Small intestine (tissue), 7 donors: ENCODE measurements around the gene BMF. TPM values are rescaled to one million over a fixed set of nuclear protein-coding genes. Genes with fewer than 3 reads are reported as not detected.
"Not testable (repeated sequence)": the region's sequence is repeated elsewhere in the genome, so short reads cannot be mapped to it uniquely, and the experiment has no call there.

Experiments
- DNase-seq, 2 donors: peaks; one replicate each; pipeline versions ENCODE4 v3.0.0 to v3.0.0-alpha.2; 2013
- FAIRE-seq: peaks from 2 replicates; lab custom pipeline; 2012; peaks lifted over from hg19 to GRCh38; lab: Jason Lieb, UNC
- H3K27ac ChIP-seq, 3 donors: one replicate each; pipeline ENCODE4 v1.5.1; 2013; ENCODE audit warnings: low read length in 2 of 3, mild to moderate bottlenecking in 2 of 3, control low read depth in 1 of 3, inconsistent platforms in 1 of 3, low read depth in 1 of 3, moderate library complexity in 1 of 3
- H3K27me3 ChIP-seq, 3 donors: one replicate each; pipeline ENCODE4 v1.6.1; 2013; ENCODE audit warnings: low read length in 3 of 3, inconsistent platforms in 1 of 3; ENCODE audit not compliant: control insufficient read depth in 3 of 3, insufficient read depth in 3 of 3
- H3K36me3 ChIP-seq, 3 donors: one replicate each; pipeline ENCODE4 v1.6.1; 2013; ENCODE audit warnings: low read length in 3 of 3, inconsistent platforms in 1 of 3, low read depth in 1 of 3, mild to moderate bottlenecking in 1 of 3, moderate library complexity in 1 of 3; ENCODE audit not compliant: control insufficient read depth in 3 of 3, insufficient read depth in 2 of 3
- H3K4me1 ChIP-seq, 3 donors: one replicate each; pipeline ENCODE4 v1.6.1; 2013; ENCODE audit warnings: low read length in 2 of 3, inconsistent platforms in 1 of 3, low read depth in 1 of 3, mild to moderate bottlenecking in 1 of 3, moderate library complexity in 1 of 3; ENCODE audit not compliant: control insufficient read depth in 3 of 3, insufficient read depth in 2 of 3
- H3K4me3 ChIP-seq, 3 donors: one replicate each; pipeline ENCODE4 v1.5.1; 2013; ENCODE audit warnings: low read length in 3 of 3, control low read depth in 1 of 3, inconsistent platforms in 1 of 3, low read depth in 1 of 3, mild to moderate bottlenecking in 1 of 3, moderate library complexity in 1 of 3
- H3K9me3 ChIP-seq, 2 donors: one replicate each; pipeline ENCODE4 v1.6.1; 2013; ENCODE audit warnings: low read depth in 1 of 2, low read length in 1 of 2; ENCODE audit not compliant: control insufficient read depth in 2 of 2, insufficient read depth in 1 of 2
- WGBS, 3 donors: extraction: QIAGEN DNeasy Blood & Tissue Kit; methylation state at CpG; one replicate each; pipeline ENCODE4 v1.1.7; 2013; 5-methylcytosine and 5-hydroxymethylcytosine counted together
- polyA plus RNA-seq, 4 donors: library from polyadenylated mRNA; stranded (reverse) in 3 of 4; unstranded in 1 of 4; fragments of 200-250 nt in 3 of 4; fragments of 120-200 nt in 1 of 4; gene quantifications; one replicate each; pipeline versions ENCODE4 v1.2.1 to v1.2.3, GENCODE V29; 2013
- donor health status: healthy with polysubstance abuse.
- donor health status: control.
- donor health status: control.
- donor health status: Bipolar disorder and iron deficiency.
- donor health status: healthy.

Gene BMF
- polyA plus RNA-seq, 4 donors: 4.4 to 19.2 (median 14.0) TPM

DNA sequence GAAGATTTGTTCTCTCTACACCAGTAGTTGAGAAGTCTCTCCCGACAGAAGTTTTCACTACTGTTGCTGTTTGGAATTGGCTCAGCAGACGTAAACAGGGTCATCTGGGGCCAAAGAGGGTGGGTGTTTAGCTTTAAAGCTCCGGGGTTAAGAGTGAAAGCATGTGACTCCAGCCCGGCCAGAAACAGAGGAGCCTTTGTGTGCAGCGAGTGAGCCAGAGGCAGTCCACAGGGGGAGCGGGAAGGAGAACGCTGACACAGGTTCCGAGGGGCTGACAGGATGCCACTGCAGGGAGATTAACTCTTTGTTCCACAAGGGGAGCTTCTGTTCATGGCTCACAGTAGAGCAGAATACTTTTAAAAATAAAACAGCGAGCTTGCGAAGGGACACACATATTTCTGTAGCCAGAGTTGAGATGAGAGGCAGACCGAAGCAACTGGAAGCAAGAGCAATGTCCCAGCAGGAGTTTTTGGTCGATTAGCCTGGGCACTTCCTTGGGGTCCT is 26.9 kb downstream of the BMF start:
- no peaks in the 10 kb centered on the region for H3K36me3 ChIP-seq
- peaks cover 14 to 39% (median 14%) of the 10 kb centered on the region in 3 donors for H3K4me1 ChIP-seq
- DNase-seq (peak; percentile 69 to 90), FAIRE-seq (no peak)
- H3K9me3 ChIP-seq: no peaks in the 10 kb centered on the region
- H3K4me3 ChIP-seq: peak overlapping the region in 1 of 3 donors; percentile 31
- no peaks in the 10 kb centered on the region for H3K27me3 ChIP-seq
- H3K27ac ChIP-seq: peak overlapping the region; percentile 45 to 74 (median 67)
- 6 to 13% (median 8%) methylated on average over 12 of the region's 12 CpGs for WGBS, 3 donors

GRCh38 chr15:40080847-40081246 is 27.8 kb downstream of the BMF start:
- H3K36me3 ChIP-seq: no peaks in the 10 kb centered on the region
- no peak for FAIRE-seq
- H3K27me3 ChIP-seq: no peaks in the 10 kb centered on the region
- 25 to 36% (median 31%) methylated on average over 5 of the region's 5 CpGs for WGBS, 3 donors
- no peaks in the 10 kb centered on the region for H3K9me3 ChIP-seq
- peak overlapping the region in 2 of 3 donors; percentile 15 to 67 for H3K27ac ChIP-seq
- H3K4me1 ChIP-seq: peaks cover 14 to 39% (median 15%) of the 10 kb centered on the region in 3 donors
- no peak overlapping the region for H3K4me3 ChIP-seq
- no peak for DNase-seq

DNA sequence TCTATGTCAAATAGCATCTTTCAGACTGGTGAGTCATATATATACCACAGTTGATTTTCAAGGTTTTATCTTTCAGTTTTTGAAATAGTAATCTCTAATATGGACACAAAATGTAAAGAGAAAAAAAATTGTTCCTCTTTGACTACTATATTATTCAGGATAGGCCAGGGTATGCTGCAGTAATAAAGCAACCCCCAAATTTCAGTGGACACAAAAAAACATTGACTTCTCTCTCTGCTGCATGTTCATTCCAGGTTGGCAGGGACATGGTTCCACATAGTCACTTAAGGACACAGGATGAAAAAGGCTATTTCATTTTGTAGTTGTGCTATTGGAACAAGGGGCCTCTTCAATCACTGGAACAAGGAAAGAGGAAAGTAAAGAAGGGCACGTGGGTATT is 28.6 kb downstream of the BMF start:
- no peak for DNase-seq
- H3K9me3 ChIP-seq: no peaks in the 10 kb centered on the region
- H3K27me3 ChIP-seq: no peaks in the 10 kb centered on the region
- no peaks in the 10 kb centered on the region for H3K36me3 ChIP-seq
- peaks cover 14 to 35% (median 17%) of the 10 kb centered on the region in 3 donors for H3K4me1 ChIP-seq
- no peak overlapping the region for H3K27ac ChIP-seq
- no peak for FAIRE-seq
- WGBS, 3 donors: 22 to 40% (median 27%) methylated on average over 1 of the region's 1 CpG
- H3K4me3 ChIP-seq: no peak overlapping the region

- Histone ChIP-seq H3K4me3 (no peak overlapping the region), H3K27ac (no peak overlapping the region), H3K36me3 (no peaks in the 10 kb centered on the region), H3K27me3 (no peaks in the 10 kb centered on the region), H3K4me1 (peaks cover 14 to 35% (median 17%) of the 10 kb centered on the region in 3 donors), H3K9me3 (no peaks in the 10 kb centered on the region)
- DNase-seq (no peak), FAIRE-seq (no peak)
- WGBS, 3 donors: 94 to 98% (median 96%) methylated on average over 6 of the region's 6 CpGs
Observed at GRCh38 chr15:40079456-40079855, 29.2 kb downstream of the BMF start.

- no peaks in the 10 kb centered on the region for H3K9me3 ChIP-seq
- no peaks in the 10 kb centered on the region for H3K27me3 ChIP-seq
- DNase-seq: no peak
- H3K27ac ChIP-seq: no peak overlapping the region
- H3K4me3 ChIP-seq: no peak overlapping the region
- FAIRE-seq: no peak
- peaks cover 0 to 6% (median 4%) of the 10 kb centered on the region in 3 donors for H3K4me1 ChIP-seq
- 57 to 77% (median 67%) methylated on average over 18 of the region's 18 CpGs for whole genome bisulfite sequencing, 3 donors
- no peaks in the 10 kb centered on the region for H3K36me3 ChIP-seq
Observed at GRCh38 chr15:40075298-40076044, 33.2 kb downstream of the BMF start.

DNA sequence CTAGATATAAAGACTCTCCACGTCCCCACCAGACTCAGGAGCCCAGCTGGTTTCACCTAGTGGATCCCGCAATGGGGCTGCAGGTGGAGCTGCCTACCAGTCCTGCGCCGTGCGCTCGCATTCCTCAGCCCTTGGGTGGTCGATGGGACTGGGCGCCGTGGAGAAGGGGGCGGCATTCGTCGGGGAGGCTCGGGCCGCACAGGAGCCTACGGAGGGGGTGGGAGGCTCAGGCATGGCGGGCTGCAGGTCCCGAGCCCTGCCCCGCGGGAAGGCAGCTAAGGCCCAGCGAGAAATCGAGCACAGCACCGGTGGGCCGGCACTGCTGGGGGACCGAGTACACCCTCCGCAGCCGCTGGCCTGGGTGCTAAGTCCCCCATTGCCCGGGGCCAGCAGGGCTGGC is 34.0 kb downstream of the BMF start:
- WGBS, 3 donors: 93 to 97% (median 94%) methylated on average over 14 to 27 of the region's 27 CpGs
- H3K4me3 ChIP-seq, H3K27ac ChIP-seq, H3K36me3 ChIP-seq, H3K9me3 ChIP-seq, H3K27me3 ChIP-seq, H3K4me1 ChIP-seq, DNase-seq, FAIRE-seq: not testable (repeated sequence)

- Histone ChIP-seq H3K4me1 (peaks cover 5 to 10% (median 6%) of the 10 kb centered on the region in 3 donors), H3K27ac (peak overlapping the region in 1 of 3 donors; percentile 38)
- not testable (repeated sequence) for DNase-seq, FAIRE-seq, H3K4me3 ChIP-seq, H3K9me3 ChIP-seq, H3K27me3 ChIP-seq, H3K36me3 ChIP-seq
- 73 to 84% (median 74%) methylated on average over 31 to 34 of the region's 34 CpGs for WGBS, 3 donors
Observed at GRCh38 chr15:40073716-40074490, 34.8 kb downstream of the BMF start.

DNA sequence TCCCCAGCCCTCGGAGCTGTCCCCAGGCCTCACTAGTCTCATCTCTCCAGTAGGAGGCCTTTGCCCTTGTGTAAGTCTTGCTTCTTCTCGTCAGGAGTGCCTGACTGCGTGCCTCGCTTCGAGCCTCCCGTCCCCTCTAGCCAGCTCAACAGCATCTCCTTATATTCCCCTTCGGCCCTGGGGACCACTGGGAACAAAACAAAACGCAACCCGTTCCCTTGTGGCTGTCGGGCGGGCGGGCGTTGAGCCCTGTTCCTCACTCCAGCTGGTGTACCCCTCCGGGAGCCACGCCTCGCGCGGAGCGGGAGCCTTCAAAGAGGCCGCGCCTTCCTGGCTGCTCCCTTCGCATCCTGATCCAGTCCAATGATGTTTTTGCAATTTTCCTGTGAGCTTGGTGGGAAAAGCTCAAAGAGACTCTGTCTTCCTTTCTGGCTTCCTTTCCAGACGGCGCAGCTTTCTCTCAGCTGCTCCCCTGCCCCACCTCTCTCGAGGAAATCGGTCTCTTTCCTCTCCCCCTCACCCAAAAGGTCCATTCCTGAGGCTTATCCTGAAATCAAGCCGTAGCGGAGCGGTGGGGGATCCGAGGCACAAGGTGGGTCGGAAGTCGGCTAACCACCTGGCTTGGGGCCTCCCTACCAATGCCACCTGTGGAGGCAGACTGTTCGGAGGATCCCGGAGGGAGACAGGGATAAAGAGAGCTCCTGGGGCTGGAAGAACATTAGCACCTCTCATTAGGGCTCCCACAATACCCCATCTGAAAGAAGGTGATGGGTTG is 36.3 kb downstream of the BMF start:
- Histone ChIP-seq H3K36me3 (no peaks in the 10 kb centered on the region), H3K9me3 (no peaks in the 10 kb centered on the region), H3K4me1 (peaks cover 5 to 13% (median 8%) of the 10 kb centered on the region in 3 donors), H3K27ac (peak overlapping the region in 1 of 3 donors; percentile 56), H3K27me3 (no peaks in the 10 kb centered on the region), H3K4me3 (no peak overlapping the region)
- FAIRE-seq (no peak), DNase-seq (no peak)
- 23 to 58% (median 38%) methylated on average over 34 of the region's 34 CpGs for WGBS, 3 donors
